Aorta (tissue), 5 donors: ENCODE data around the gene CASP3. TPM values are rescaled to one million over a fixed set of nuclear protein-coding genes. Genes with fewer than 3 reads are reported as not detected.

Source experiments
- ATAC-seq: fragments of 200-7000 bp; cut with Tn5 transposase; one replicate; pipeline ENCODE4 v1.9.1; 2022; ENCODE audit warnings: moderate library complexity; ENCODE audit not compliant: low FRiP score
- DNase-seq, 2 donors: peaks; one replicate each; pipeline ENCODE4 v3.0.0-alpha.2; 2020
- H3K27ac ChIP-seq, 2 donors: one replicate each; pipeline ENCODE4 v1.5.1; 2013; ENCODE audit warnings: low read length in 2 of 2, mild to moderate bottlenecking in 2 of 2, moderate library complexity in 2 of 2, control low read depth in 1 of 2, inconsistent platforms in 1 of 2, low read depth in 1 of 2
- H3K27me3 ChIP-seq, 2 donors: one replicate each; pipeline ENCODE4 v1.6.1; 2013; ENCODE audit warnings: control low read depth in 1 of 2, low read length in 1 of 2, mild to moderate bottlenecking in 1 of 2, moderate library complexity in 1 of 2; ENCODE audit not compliant: insufficient read depth in 2 of 2, control insufficient read depth in 1 of 2
- H3K36me3 ChIP-seq, 2 donors: one replicate each; pipeline ENCODE4 v1.6.1; 2013; ENCODE audit warnings: control low read depth in 1 of 2, low read length in 1 of 2, mild to moderate bottlenecking in 1 of 2; ENCODE audit not compliant: insufficient read depth in 2 of 2, control insufficient read depth in 1 of 2
- H3K4me1 ChIP-seq, 2 donors: one replicate each; pipeline ENCODE4 v1.6.1; 2013; ENCODE audit warnings: low read length in 2 of 2, control low read depth in 1 of 2, mild to moderate bottlenecking in 1 of 2, moderate library complexity in 1 of 2; ENCODE audit not compliant: insufficient read depth in 2 of 2, control insufficient read depth in 1 of 2
- H3K4me3 ChIP-seq, 2 donors: one replicate each; pipeline ENCODE4 v1.5.1; 2013; ENCODE audit warnings: low read length in 2 of 2, control low read depth in 1 of 2, mild to moderate bottlenecking in 1 of 2
- H3K9me3 ChIP-seq: one replicate; pipeline ENCODE4 v1.6.1; 2013; ENCODE audit warnings: mild to moderate bottlenecking, low read length; ENCODE audit not compliant: control insufficient read depth
- WGBS, 2 donors: extraction: QIAGEN DNeasy Blood & Tissue Kit; methylation state at CpG; one replicate each; pipeline ENCODE4 v1.1.7; 2013; 5-methylcytosine and 5-hydroxymethylcytosine counted together
- intact Hi-C, 2 donors: fragments of 100-400 bp; cut with DNase I; formaldehyde crosslinking; loops; one replicate each; pipeline versions ENCODE4 v1.14.2 to v1.15.0; 2022
- polyA plus RNA-seq, 2 donors: library from polyadenylated mRNA; stranded (reverse); fragments of 200-250 nt; gene quantifications; one replicate each; pipeline ENCODE4 v1.2.3, GENCODE V29; 2013
- total RNA-seq, 2 donors: library from RNA; stranded (reverse); fragmentation: NEBNext Ultra II Directional; extraction: Animal tissue kit (Norgen Biotek cat#: 25700); gene quantifications; one replicate each; pipeline ENCODE4 v1.2.1, GENCODE V29; 2021
- donor health status: healthy with polysubstance abuse.
- donor health status: Bipolar disorder and iron deficiency.
- donor health status: DM: no; HTN: no; CAD: no.
- donor health status: DM: no; HTN: no; CAD: no.
- donor health status: DM: yes; HTN: yes; CAD: no.

CASP3 gene
- total and polyA plus RNA-seq, 4 donors: 9.9 to 23.2 (median 18.6) TPM

DNA sequence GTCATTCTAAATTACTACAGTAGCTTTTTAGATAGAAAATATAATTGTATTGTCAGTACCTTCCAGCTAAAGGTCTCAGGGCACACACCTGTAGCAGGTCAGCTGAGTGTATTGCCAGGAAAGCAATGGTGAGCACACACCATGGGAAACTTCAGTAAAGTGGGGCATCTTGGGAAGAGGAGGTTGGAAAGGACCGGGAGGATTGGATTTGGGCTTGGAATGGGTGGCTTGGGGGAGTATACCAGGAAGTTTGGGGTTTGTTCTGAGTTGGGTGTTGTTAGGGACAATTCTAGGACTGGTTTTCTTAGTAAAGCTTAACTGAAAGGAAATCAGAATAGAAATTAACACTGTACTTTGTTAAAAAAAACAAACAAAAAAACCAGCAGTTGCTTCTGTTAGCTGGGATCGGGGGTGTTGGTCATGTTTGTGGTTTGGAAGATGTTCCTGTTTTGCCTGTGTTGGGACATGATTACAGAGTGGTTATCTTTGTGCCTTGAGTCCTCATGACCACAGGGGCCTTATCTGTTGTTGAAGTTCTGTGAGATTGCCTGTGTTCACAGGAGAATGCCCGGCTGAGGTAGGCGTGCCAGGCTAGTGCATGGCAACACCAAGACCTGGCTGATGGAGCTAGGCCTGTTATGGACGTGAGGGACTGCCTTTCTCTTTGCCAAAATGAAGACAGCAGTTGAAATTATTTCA is 35.4 kb upstream of the CASP3 start:
- 84 to 87% methylated on average over 5 of the region's 5 CpGs for WGBS, 2 donors
- no peak overlapping the region for H3K27ac ChIP-seq

DNA sequence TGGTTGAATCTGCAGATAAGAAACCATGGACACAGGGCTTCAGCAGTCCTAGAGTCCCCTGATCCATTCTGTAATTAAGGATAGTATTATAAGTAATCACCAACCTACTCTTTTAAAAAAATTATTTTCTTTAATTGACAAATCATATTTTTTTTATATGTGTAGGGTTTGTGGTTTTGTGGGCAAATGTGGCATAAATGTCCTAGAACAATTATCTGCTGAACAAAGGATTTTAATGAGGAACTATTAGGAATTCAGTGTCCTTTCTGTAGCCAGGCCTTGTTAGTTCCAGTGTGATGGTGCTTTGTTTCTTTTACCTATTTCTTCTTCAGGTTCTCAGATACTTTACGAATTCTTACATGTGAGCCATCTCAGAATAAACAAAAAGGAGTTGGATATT is 32.7 kb upstream of the CASP3 start:
- no peak for DNase-seq
- 93 to 97% methylated on average over 1 of the region's 1 CpG for WGBS, 2 donors
- intact Hi-C loops: no loop called here
- no peak overlapping the region for H3K27ac ChIP-seq
- no peaks in the 10 kb centered on the region for H3K27me3 ChIP-seq
- H3K4me1 ChIP-seq: no peaks in the 10 kb centered on the region
- H3K4me3 ChIP-seq: no peak overlapping the region
- no peak for ATAC-seq
- H3K9me3 ChIP-seq: no peaks in the 10 kb centered on the region
- H3K36me3 ChIP-seq: no peaks in the 10 kb centered on the region

More for the DNA sequence above, 35.4 kb upstream of the CASP3 start:
- H3K4me1 ChIP-seq: no peaks in the 10 kb centered on the region
- no peak for ATAC-seq
- intact Hi-C loops: no loop called here
- H3K4me3 ChIP-seq: no peak overlapping the region
- DNase-seq: no peak
- no peaks in the 10 kb centered on the region for H3K36me3 ChIP-seq
- H3K9me3 ChIP-seq: no peaks in the 10 kb centered on the region
- no peaks in the 10 kb centered on the region for H3K27me3 ChIP-seq

GRCh38 chr4:184680698-184681097 is 31.5 kb upstream of the CASP3 start:
- ATAC-seq: no peak

GRCh38 chr4:184675821-184676492 is 26.7 kb upstream of the CASP3 start:
- no peak for ATAC-seq
- H3K4me1 ChIP-seq: no peaks in the 10 kb centered on the region
- H3K27ac ChIP-seq: no peak overlapping the region
- DNase-seq: no peak
- no peak overlapping the region for H3K4me3 ChIP-seq
- 87 to 90% methylated on average over 3 of the region's 3 CpGs for WGBS, 2 donors
- peaks cover 0 to 6% of the 10 kb centered on the region in 2 donors for H3K36me3 ChIP-seq
- intact Hi-C loops: no loop called here
- H3K27me3 ChIP-seq: no peaks in the 10 kb centered on the region
- H3K9me3 ChIP-seq: no peaks in the 10 kb centered on the region

More at GRCh38 chr4:184680698-184681097, 31.5 kb upstream of the CASP3 start:
- H3K27ac ChIP-seq: no peak overlapping the region
- no peak overlapping the region for H3K4me3 ChIP-seq
- no peaks in the 10 kb centered on the region for H3K27me3 ChIP-seq
- no peak for DNase-seq
- H3K36me3 ChIP-seq: no peaks in the 10 kb centered on the region
- H3K9me3 ChIP-seq: no peaks in the 10 kb centered on the region
- WGBS, 2 donors: 87 to 88% methylated on average over 9 of the region's 9 CpGs
- H3K4me1 ChIP-seq: no peaks in the 10 kb centered on the region
- intact Hi-C loops: no loop called here

- peaks cover 0 to 6% of the 10 kb centered on the region in 2 donors for H3K36me3 ChIP-seq
- intact Hi-C loops: no loop called here
- H3K27me3 ChIP-seq: no peaks in the 10 kb centered on the region
Observed at GRCh38 chr4:184675018-184675417, 25.8 kb upstream of the CASP3 start.

GRCh38 chr4:184674011-184674410 is 24.8 kb upstream of the CASP3 start:
- H3K9me3 ChIP-seq: no peaks in the 10 kb centered on the region
- DNase-seq (no peak), ATAC-seq (no peak)
- H3K4me1 ChIP-seq: no peaks in the 10 kb centered on the region
- no peaks in the 10 kb centered on the region for H3K27me3 ChIP-seq
- peaks cover 4 to 6% of the 10 kb centered on the region in 2 donors for H3K36me3 ChIP-seq
- intact Hi-C loops: no loop called here
- WGBS, 2 donors: 91 to 92% methylated on average over 4 of the region's 4 CpGs
- no peak overlapping the region for H3K27ac ChIP-seq
- H3K4me3 ChIP-seq: no peak overlapping the region

More at GRCh38 chr4:184675018-184675417, 25.8 kb upstream of the CASP3 start:
- DNase-seq (no peak), ATAC-seq (no peak)
- Histone ChIP-seq H3K4me3 (no peak overlapping the region), H3K27ac (no peak overlapping the region), H3K4me1 (no peaks in the 10 kb centered on the region), H3K9me3 (no peaks in the 10 kb centered on the region)
- WGBS, 2 donors: 97 to 98% methylated on average over 5 of the region's 5 CpGs

DNA sequence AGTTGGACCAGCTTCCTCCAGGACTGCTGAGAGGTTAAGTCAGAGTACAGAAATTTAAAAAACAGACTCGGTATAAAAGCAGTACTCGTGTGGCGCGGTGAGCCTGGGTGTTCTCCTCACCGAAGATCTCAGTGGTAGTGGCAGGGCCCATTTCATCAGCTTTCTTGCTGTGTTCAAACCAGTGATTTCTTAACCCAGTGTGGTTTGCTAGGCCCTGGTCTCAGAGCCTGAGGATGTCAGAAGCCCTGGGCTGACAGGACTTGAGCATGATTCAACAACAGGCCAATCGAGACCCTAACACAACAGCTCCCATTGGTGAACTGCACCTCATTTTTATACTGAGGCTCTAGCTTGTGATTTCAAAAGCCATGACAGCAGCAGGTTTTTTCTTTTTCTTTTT is 23.5 kb upstream of the CASP3 start:
- no peak overlapping the region for H3K4me3 ChIP-seq
- H3K4me1 ChIP-seq: no peaks in the 10 kb centered on the region
- intact Hi-C loops: no loop called here
- peaks cover 5 to 12% of the 10 kb centered on the region in 2 donors for H3K36me3 ChIP-seq
- H3K9me3 ChIP-seq: no peaks in the 10 kb centered on the region
- no peak overlapping the region for H3K27ac ChIP-seq
- ATAC-seq: no peak
- no peaks in the 10 kb centered on the region for H3K27me3 ChIP-seq
- DNase-seq: no peak
- WGBS, 2 donors: 95% methylated on average over 6 of the region's 6 CpGs

DNA sequence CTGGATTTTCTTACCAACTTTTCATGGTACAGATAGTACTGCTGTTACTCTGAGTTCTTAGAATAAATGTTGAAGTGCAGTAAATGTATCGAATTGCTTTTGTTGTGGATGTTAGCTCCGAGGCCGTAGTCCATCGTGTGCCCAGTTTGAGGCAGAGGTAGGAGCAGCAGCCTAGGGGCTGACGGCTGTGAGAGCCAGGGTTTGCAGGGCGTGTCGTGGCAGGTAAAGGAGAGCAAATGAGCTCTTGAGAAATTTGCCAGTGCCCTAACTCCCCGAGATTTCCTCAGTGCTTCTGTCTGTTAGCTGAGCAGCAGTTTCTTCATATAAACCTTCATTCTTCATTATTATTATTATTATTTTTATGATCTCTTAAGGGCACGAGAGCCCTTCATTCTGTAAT is 21.9 kb upstream of the CASP3 start:
- WGBS, 2 donors: 93% methylated on average over 9 of the region's 9 CpGs
- H3K9me3 ChIP-seq: no peaks in the 10 kb centered on the region
- ATAC-seq (no peak), DNase-seq (no peak)
- no peaks in the 10 kb centered on the region for H3K27me3 ChIP-seq
- H3K4me1 ChIP-seq: no peaks in the 10 kb centered on the region
- H3K27ac ChIP-seq: no peak overlapping the region
- intact Hi-C loops: no loop called here
- peaks cover 7 to 12% of the 10 kb centered on the region in 2 donors for H3K36me3 ChIP-seq
- H3K4me3 ChIP-seq: no peak overlapping the region

- intact Hi-C loops: no loop called here
- 68 to 78% methylated on average over 7 of the region's 7 CpGs for WGBS, 2 donors
Observed at GRCh38 chr4:184669251-184669650, 20.0 kb upstream of the CASP3 start.

More at GRCh38 chr4:184669251-184669650, 20.0 kb upstream of the CASP3 start:
- H3K27me3 ChIP-seq: no peaks in the 10 kb centered on the region
- no peaks in the 10 kb centered on the region for H3K9me3 ChIP-seq
- no peaks in the 10 kb centered on the region for H3K4me1 ChIP-seq
- ATAC-seq (no peak), DNase-seq (no peak)
- H3K4me3 ChIP-seq: no peak overlapping the region
- H3K27ac ChIP-seq: no peak overlapping the region
- H3K36me3 ChIP-seq: peaks cover 7 to 14% of the 10 kb centered on the region in 2 donors
